Activated T-helper 2 cell treated with anti-CD3 and anti-CD28 coated beads, Interferon-gamma antibody, Interleukin-2, Interleukin-4, amounts not matched to agents 10 μg/mL and 5 μg/mL and 100 μg/mL, durations not matched to agents 14 hours and 24 hours and 36 hours (primary cell): ENCODE data around the gene LRRC4B. TPM values are rescaled to one million over a fixed set of nuclear protein-coding genes. Genes with fewer than 3 reads are reported as not detected.

Source experiments
- DNase-seq: peaks from one replicate; pipeline ENCODE4 v3.0.0; 2021; ENCODE audit warnings: low spot score
- H3K27ac Mint-ChIP-seq: one replicate; pipeline ENCODE4 v1.8.0; 2021; ENCODE audit warnings: mixed read lengths
- H3K27me3 Mint-ChIP-seq: one replicate; pipeline ENCODE4 v1.8.0; 2021; ENCODE audit warnings: low read depth, mixed read lengths
- H3K36me3 Mint-ChIP-seq: one replicate; pipeline ENCODE4 v1.8.0; 2021; ENCODE audit warnings: low read depth, mixed read lengths
- H3K4me1 Mint-ChIP-seq: one replicate; pipeline ENCODE4 v1.8.0; 2021; ENCODE audit warnings: low read depth, mixed read lengths
- H3K4me3 Mint-ChIP-seq: one replicate; pipeline ENCODE4 v1.8.0; 2021; ENCODE audit warnings: low read depth, mild to moderate bottlenecking, moderate library complexity, mixed read lengths
- H3K9me3 Mint-ChIP-seq: one replicate; pipeline ENCODE4 v1.8.0; 2021; ENCODE audit warnings: mixed read lengths
- intact Hi-C: fragments of 100-400 bp; cut with micrococcal nuclease; formaldehyde crosslinking; loops from one replicate; pipeline ENCODE4 v1.15.1; 2023
- total RNA-seq: library from RNA; stranded (reverse); gene quantifications from 2 replicates; pipeline ENCODE4 v1.2.3, GENCODE V29; 2022

Gene LRRC4B
- total RNA-seq, 1 donor from 2014 or later = not detected

- Mint-ChIP-seq H3K9me3 (no peaks in the 10 kb centered on the region), H3K4me1 (no peaks in the 10 kb centered on the region), H3K27me3 (no peaks in the 10 kb centered on the region), H3K36me3 (no peaks in the 10 kb centered on the region), H3K27ac (no peak overlapping the region), H3K4me3 (no peak overlapping the region)
- DNase-seq = no peak
- intact Hi-C loops = no loop called here
Measured at GRCh38 chr19:50498219-50499056, 69.8 kb downstream of the LRRC4B start.

GRCh38 chr19:50497022-50497405, 71.2 kb downstream of the LRRC4B start:
- Mint-ChIP-seq H3K36me3 (no peaks in the 10 kb centered on the region), H3K9me3 (no peaks in the 10 kb centered on the region), H3K4me3 (no peak overlapping the region)

GRCh38 chr19:50496189-50497021, 71.8 kb downstream of the LRRC4B start:
- Mint-ChIP-seq H3K4me3 (no peak overlapping the region), H3K9me3 (no peaks in the 10 kb centered on the region), H3K27me3 (peaks cover 8% of the 10 kb centered on the region), H3K4me1 (peaks cover 9% of the 10 kb centered on the region), H3K36me3 (no peaks in the 10 kb centered on the region), H3K27ac (no peak overlapping the region)
- DNase-seq = no peak
- intact Hi-C loops = no loop called here

More at GRCh38 chr19:50497022-50497405, 71.2 kb downstream of the LRRC4B start:
- no peak overlapping the region for H3K27ac Mint-ChIP-seq
- intact Hi-C loops = no loop called here
- no peak for DNase-seq
- peaks cover 3% of the 10 kb centered on the region for H3K27me3 Mint-ChIP-seq
- peaks cover 3% of the 10 kb centered on the region for H3K4me1 Mint-ChIP-seq

- Mint-ChIP-seq H3K4me1 (peaks cover 9% of the 10 kb centered on the region), H3K27ac (no peak overlapping the region), H3K4me3 (no peak overlapping the region), H3K36me3 (no peaks in the 10 kb centered on the region), H3K9me3 (no peaks in the 10 kb centered on the region), H3K27me3 (peaks cover 9% of the 10 kb centered on the region)
- intact Hi-C loops = no loop called here
- no peak for DNase-seq
Measured at GRCh38 chr19:50495020-50495531, 73.2 kb downstream of the LRRC4B start.

- no peaks in the 10 kb centered on the region for H3K9me3 Mint-ChIP-seq
- H3K36me3 Mint-ChIP-seq = no peaks in the 10 kb centered on the region
- no peak overlapping the region for H3K4me3 Mint-ChIP-seq
- H3K27ac Mint-ChIP-seq = no peak overlapping the region
- H3K27me3 Mint-ChIP-seq = peaks cover 9% of the 10 kb centered on the region
- DNase-seq = no peak
- intact Hi-C loops = no loop called here
- peaks cover 9% of the 10 kb centered on the region for H3K4me1 Mint-ChIP-seq
Measured at GRCh38 chr19:50494186-50495019, 73.8 kb downstream of the LRRC4B start.

GRCh38 chr19:50493171-50493570, 75.1 kb downstream of the LRRC4B start:
- H3K4me1 Mint-ChIP-seq = peaks cover 9% of the 10 kb centered on the region
- no peak overlapping the region for H3K4me3 Mint-ChIP-seq
- intact Hi-C loops = no loop called here
- H3K9me3 Mint-ChIP-seq = no peaks in the 10 kb centered on the region
- H3K27ac Mint-ChIP-seq = no peak overlapping the region
- no peaks in the 10 kb centered on the region for H3K36me3 Mint-ChIP-seq
- H3K27me3 Mint-ChIP-seq = peaks cover 9% of the 10 kb centered on the region
- no peak for DNase-seq

GRCh38 chr19:50492303-50493052, 75.8 kb downstream of the LRRC4B start:
- H3K4me1 Mint-ChIP-seq = peaks cover 9% of the 10 kb centered on the region
- no peak for DNase-seq
- intact Hi-C loops = no loop called here
- no peak overlapping the region for H3K27ac Mint-ChIP-seq
- peaks cover 9% of the 10 kb centered on the region for H3K27me3 Mint-ChIP-seq
- H3K4me3 Mint-ChIP-seq = peak overlapping the region; percentile 19
- H3K36me3 Mint-ChIP-seq = no peaks in the 10 kb centered on the region
- H3K9me3 Mint-ChIP-seq = no peaks in the 10 kb centered on the region

- no peak overlapping the region for H3K4me3 Mint-ChIP-seq
- intact Hi-C loops = no loop called here
- peaks cover 9% of the 10 kb centered on the region for H3K4me1 Mint-ChIP-seq
- peaks cover 9% of the 10 kb centered on the region for H3K27me3 Mint-ChIP-seq
- no peak for DNase-seq
- peaks cover 7% of the 10 kb centered on the region for H3K36me3 Mint-ChIP-seq
- peaks cover 6% of the 10 kb centered on the region for H3K9me3 Mint-ChIP-seq
- H3K27ac Mint-ChIP-seq = no peak overlapping the region
Measured at GRCh38 chr19:50490991-50491472, 77.2 kb downstream of the LRRC4B start.

- Mint-ChIP-seq H3K9me3 (peaks cover 6% of the 10 kb centered on the region), H3K36me3 (peaks cover 13% of the 10 kb centered on the region), H3K27me3 (peaks cover 9% of the 10 kb centered on the region), H3K27ac (no peak overlapping the region), H3K4me1 (peaks cover 9% of the 10 kb centered on the region), H3K4me3 (no peak overlapping the region)
- DNase-seq = no peak
- intact Hi-C loops = no loop called here
Measured at GRCh38 chr19:50490411-50490811, 77.8 kb downstream of the LRRC4B start.

- Mint-ChIP-seq H3K4me3 (no peak overlapping the region), H3K9me3 (peaks cover 6% of the 10 kb centered on the region), H3K36me3 (peaks cover 21% of the 10 kb centered on the region), H3K27ac (no peak overlapping the region), H3K27me3 (peaks cover 9% of the 10 kb centered on the region), H3K4me1 (peaks cover 9% of the 10 kb centered on the region)
- intact Hi-C loops = no loop called here
- no peak for DNase-seq
Measured at GRCh38 chr19:50489461-50490011, 78.7 kb downstream of the LRRC4B start.

- DNase-seq = no peak
- Mint-ChIP-seq H3K27me3 (peaks cover 9% of the 10 kb centered on the region), H3K9me3 (peaks cover 6% of the 10 kb centered on the region), H3K36me3 (peaks cover 24% of the 10 kb centered on the region), H3K4me1 (peaks cover 9% of the 10 kb centered on the region), H3K4me3 (no peak overlapping the region), H3K27ac (no peak overlapping the region)
- intact Hi-C loops = no loop called here
Measured at GRCh38 chr19:50488389-50489194, 79.6 kb downstream of the LRRC4B start.
